Loucy (cell line): ENCODE data around the gene TAF3.

Source experiments
- H2AFZ ChIP-seq: fragments of 200-600 bp; sonication (generic); 2 replicates; pipeline ENCODE4 v1.6.0; 2016; ENCODE audit warnings: antibody characterized with exemption, mild to moderate bottlenecking, low read length, moderate library complexity
- H3F3A ChIP-seq: fragments of 200-600 bp; 2 replicates; pipeline ENCODE4 v1.6.0; 2016; ENCODE audit warnings: antibody characterized with exemption, low read depth, mild to moderate bottlenecking
- H3K27me3 ChIP-seq: fragments of 200-600 bp; sonication (generic); 2 replicates; pipeline ENCODE4 v1.6.1; 2014; ENCODE audit warnings: low read length, mild to moderate bottlenecking; ENCODE audit not compliant: insufficient read depth, poor library complexity, severe bottlenecking
- H3K36me3 ChIP-seq: fragments of 200-600 bp; sonication (generic); 2 replicates; pipeline ENCODE4 v1.6.1; 2016; ENCODE audit warnings: low read length; ENCODE audit not compliant: insufficient read depth
- H3K4me1 ChIP-seq: fragments of 200-600 bp; sonication (generic); 2 replicates; pipeline ENCODE4 v1.5.1; 2014; ENCODE audit warnings: low read length, mild to moderate bottlenecking; ENCODE audit not compliant: insufficient read depth, poor library complexity, severe bottlenecking
- H3K4me2 ChIP-seq: fragments of 200-600 bp; sonication (generic); 2 replicates; pipeline ENCODE4 v1.6.0; 2014; ENCODE audit warnings: antibody characterized with exemption, low read length, low read depth, mild to moderate bottlenecking; ENCODE audit not compliant: poor library complexity, severe bottlenecking
- H3K4me3 ChIP-seq: fragments of 200-600 bp; sonication (generic); 2 replicates; pipeline ENCODE4 v1.5.1; 2014; ENCODE audit warnings: low read length, mild to moderate bottlenecking, mixed read lengths; ENCODE audit not compliant: poor library complexity, severe bottlenecking
- H3K79me2 ChIP-seq: fragments of 200-600 bp; sonication (generic); 2 replicates; pipeline ENCODE4 v1.6.1; 2014; ENCODE audit warnings: low read length; ENCODE audit not compliant: insufficient read depth
- H3K9ac ChIP-seq: fragments of 200-600 bp; sonication (generic); 2 replicates; pipeline ENCODE4 v1.6.0; 2014; ENCODE audit warnings: mild to moderate bottlenecking, low read depth, low read length, moderate library complexity; ENCODE audit not compliant: poor library complexity, severe bottlenecking
- H3K9me2 ChIP-seq: fragments of 200-600 bp; sonication (generic); replicated peaks from 2 replicates; pipeline ENCODE4 v1.6.1; 2016; ENCODE audit warnings: low read depth, low read length, mixed read lengths
- H3K9me3 ChIP-seq: fragments of 200-600 bp; sonication (generic); 2 replicates; pipeline ENCODE4 v1.6.1; 2014; ENCODE audit warnings: mild to moderate bottlenecking, antibody characterized with exemption, low read length, low read depth; ENCODE audit not compliant: insufficient read depth
- H4K20me1 ChIP-seq: fragments of 200-600 bp; sonication (generic); 2 replicates; pipeline ENCODE4 v1.6.0; 2014; ENCODE audit warnings: antibody characterized with exemption, low read length, mild to moderate bottlenecking; ENCODE audit not compliant: insufficient read depth, poor library complexity, severe bottlenecking
- EZH2phosphoT487 ChIP-seq: fragments of 200-600 bp; IDR thresholded peaks from 2 replicates; pipeline ENCODE4 v1.6.1; 2018; ENCODE audit warnings: antibody characterized with exemption, mild to moderate bottlenecking, moderate library complexity, borderline replicate concordance
- TF ChIP-seq, protein P1 (sequence below): fragments of 200-600 bp; sonication (generic); conservative IDR thresholded peaks from 2 replicates; pipeline ENCODE4 v1.5.1; 2014; ENCODE audit warnings: mild to moderate bottlenecking, antibody characterized with exemption, low read length

Gene TAF3

GRCh38 chr10:8054244-8054493, 235.9 kb downstream of the TAF3 start:
- Histone ChIP-seq H3K36me3 (peaks cover 28% of the 10 kb centered on the region), H3K4me2 (peak overlapping the region; percentile 85), H3K27me3 (peaks cover 32% of the 10 kb centered on the region), H4K20me1 (peaks cover 42% of the 10 kb centered on the region), H3K79me2 (peaks cover 56% of the 10 kb centered on the region), H3K4me3 (peak overlapping the region; percentile 97), H3K9ac (peak overlapping the region; percentile 99), H3K4me1 (peaks cover 4% of the 10 kb centered on the region), H3K9me2 (no peaks in the 10 kb centered on the region), H3F3A (0 out of 2 replicates have a peak, but pooled peaks cover 5% of the 10 kb centered on the region), H2AFZ (no peak overlapping the region), H3K9me3 (no peaks in the 10 kb centered on the region)
- TF ChIP-seq, protein P1, sequence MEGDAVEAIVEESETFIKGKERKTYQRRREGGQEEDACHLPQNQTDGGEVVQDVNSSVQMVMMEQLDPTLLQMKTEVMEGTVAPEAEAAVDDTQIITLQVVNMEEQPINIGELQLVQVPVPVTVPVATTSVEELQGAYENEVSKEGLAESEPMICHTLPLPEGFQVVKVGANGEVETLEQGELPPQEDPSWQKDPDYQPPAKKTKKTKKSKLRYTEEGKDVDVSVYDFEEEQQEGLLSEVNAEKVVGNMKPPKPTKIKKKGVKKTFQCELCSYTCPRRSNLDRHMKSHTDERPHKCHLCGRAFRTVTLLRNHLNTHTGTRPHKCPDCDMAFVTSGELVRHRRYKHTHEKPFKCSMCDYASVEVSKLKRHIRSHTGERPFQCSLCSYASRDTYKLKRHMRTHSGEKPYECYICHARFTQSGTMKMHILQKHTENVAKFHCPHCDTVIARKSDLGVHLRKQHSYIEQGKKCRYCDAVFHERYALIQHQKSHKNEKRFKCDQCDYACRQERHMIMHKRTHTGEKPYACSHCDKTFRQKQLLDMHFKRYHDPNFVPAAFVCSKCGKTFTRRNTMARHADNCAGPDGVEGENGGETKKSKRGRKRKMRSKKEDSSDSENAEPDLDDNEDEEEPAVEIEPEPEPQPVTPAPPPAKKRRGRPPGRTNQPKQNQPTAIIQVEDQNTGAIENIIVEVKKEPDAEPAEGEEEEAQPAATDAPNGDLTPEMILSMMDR, result no peak
- TF ChIP-seq EZH2phosphoT487, result no peak

DNA sequence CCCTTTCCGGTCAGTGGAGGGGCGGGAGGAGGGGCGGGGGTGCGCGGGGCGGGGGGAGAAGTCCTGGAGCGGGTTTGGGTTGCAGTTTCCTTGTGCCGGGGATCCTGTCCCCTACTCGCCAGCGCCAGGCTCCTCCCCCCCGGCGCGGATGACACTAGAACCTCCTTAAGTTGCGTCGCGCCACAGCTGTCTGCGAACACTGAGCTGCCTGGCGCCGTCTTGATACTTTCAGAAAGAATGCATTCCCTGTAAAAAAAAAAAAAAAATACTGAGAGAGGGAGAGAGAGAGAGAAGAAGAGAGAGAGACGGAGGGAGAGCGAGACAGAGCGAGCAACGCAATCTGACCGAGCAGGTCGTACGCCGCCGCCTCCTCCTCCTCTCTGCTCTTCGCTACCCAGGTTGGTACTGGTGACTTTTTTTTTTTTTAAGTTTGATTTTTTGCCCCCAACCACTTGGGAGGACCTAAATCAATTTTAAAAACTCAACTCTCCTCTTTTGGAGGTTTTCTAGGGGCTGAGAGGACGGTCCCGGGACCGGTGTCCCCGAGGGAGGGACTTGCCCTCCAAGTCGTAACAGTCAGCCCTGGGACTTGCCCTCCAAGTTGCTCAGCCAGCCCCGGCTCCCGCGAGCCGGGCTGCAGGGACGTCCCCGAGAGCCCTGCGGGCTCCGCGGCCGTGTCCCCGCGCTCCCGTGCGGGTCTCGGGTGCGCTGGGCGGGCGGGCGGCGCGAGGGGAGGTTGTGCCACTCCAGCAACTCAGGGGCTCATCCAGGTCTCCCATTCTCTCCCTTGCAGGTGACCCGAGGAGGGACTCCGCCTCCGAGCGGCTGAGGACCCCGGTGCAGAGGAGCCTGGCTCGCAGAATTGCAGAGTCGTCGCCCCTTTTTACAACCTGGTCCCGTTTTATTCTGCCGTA, 236.4 kb downstream of the TAF3 start, which contains the start of gene GATA3:
Gene GATA3, plus strand, starts transcription at position 195 of the 914 bp plus-strand sequence. CDS start 968 bp downstream, outside the sequence.
- H2AFZ ChIP-seq, result no peak within 1 kb of the TSS; the same call in 1 of the 2 replicates
- H4K20me1 ChIP-seq, result peaks cover 47% of the 10 kb centered on the region
- 0 out of 2 replicates have a peak, but pooled peaks cover 10% of the 10 kb centered on the region for H3F3A ChIP-seq
- H3K4me3 ChIP-seq, result peak within 1 kb of the TSS; percentile 97
- peak within 1 kb of the TSS; percentile 99 for H3K9ac ChIP-seq
- H3K79me2 ChIP-seq, result peaks cover 62% of the 10 kb centered on the region
- TF ChIP-seq, protein P1, result no peak
- TF ChIP-seq EZH2phosphoT487, result no peak
- no peaks in the 10 kb centered on the region for H3K9me3 ChIP-seq
- H3K36me3 ChIP-seq, result peaks cover 34% of the 10 kb centered on the region
- H3K27me3 ChIP-seq, result peaks cover 32% of the 10 kb centered on the region
- peaks cover 3% of the 10 kb centered on the region for H3K4me1 ChIP-seq
- no peaks in the 10 kb centered on the region for H3K9me2 ChIP-seq
- H3K4me2 ChIP-seq, result peak within 1 kb of the TSS; percentile 85

DNA sequence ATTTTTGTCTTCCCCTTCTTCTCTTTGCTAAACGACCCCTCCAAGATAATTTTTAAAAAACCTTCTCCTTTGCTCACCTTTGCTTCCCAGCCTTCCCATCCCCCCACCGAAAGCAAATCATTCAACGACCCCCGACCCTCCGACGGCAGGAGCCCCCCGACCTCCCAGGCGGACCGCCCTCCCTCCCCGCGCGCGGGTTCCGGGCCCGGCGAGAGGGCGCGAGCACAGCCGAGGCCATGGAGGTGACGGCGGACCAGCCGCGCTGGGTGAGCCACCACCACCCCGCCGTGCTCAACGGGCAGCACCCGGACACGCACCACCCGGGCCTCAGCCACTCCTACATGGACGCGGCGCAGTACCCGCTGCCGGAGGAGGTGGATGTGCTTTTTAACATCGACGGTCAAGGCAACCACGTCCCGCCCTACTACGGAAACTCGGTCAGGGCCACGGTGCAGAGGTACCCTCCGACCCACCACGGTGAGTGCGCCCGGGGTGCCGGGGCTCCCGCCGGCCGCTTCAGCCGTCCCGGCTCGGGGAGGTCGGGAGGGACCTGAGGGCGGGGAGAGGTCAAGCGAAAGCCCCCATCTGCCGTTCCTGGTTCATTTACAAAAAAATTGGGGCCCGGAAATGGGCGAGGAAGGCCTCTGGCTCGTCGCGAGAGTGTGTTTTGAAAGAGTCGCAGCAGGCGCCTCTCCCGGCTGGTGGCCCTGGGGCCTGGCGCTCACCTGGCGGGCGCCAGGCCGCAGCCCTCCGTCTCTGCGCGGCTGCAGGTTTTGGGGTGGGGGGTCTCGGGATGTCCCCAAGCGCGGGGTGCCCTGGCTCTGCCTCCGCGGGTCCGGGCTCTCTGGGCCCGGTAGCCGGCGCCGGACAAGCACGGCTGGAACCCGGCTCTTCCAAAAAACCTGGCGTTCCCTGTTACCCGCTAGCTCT, 237.4 kb downstream of the TAF3 start:
- Histone ChIP-seq H3K36me3 (peaks cover 41% of the 10 kb centered on the region), H3K9me2 (no peaks in the 10 kb centered on the region), H3K9ac (peak overlapping the region; percentile 99), H3F3A (0 out of 2 replicates have a peak, but pooled peaks cover 12% of the 10 kb centered on the region), H3K4me2 (peak overlapping the region; percentile 85), H3K9me3 (no peaks in the 10 kb centered on the region), H4K20me1 (peaks cover 53% of the 10 kb centered on the region), H3K27me3 (peaks cover 32% of the 10 kb centered on the region), H3K79me2 (peaks cover 71% of the 10 kb centered on the region), H3K4me3 (peak overlapping the region; percentile 97), H2AFZ (no peak overlapping the region; the same call in 1 of the 2 replicates), H3K4me1 (peaks cover 3% of the 10 kb centered on the region)
- no peak for TF ChIP-seq EZH2phosphoT487
- TF ChIP-seq, protein P1, result no peak
